Breast epithelium (tissue), 4 donors: ENCODE results near the gene PPP6R1. TPM values are rescaled to one million over a fixed set of nuclear protein-coding genes. Genes with fewer than 3 reads are reported as not detected.

Experiments
- DNase-seq, 2 donors: peaks; one replicate each; pipeline ENCODE4 v3.0.0-alpha.2; 2019; ENCODE audit warnings: low spot score in 2 of 2
- H3K27ac ChIP-seq, 2 donors: fragments of 200-600 bp; sonication (generic) in 1 of 2; one replicate each; pipeline ENCODE4 v1.5.1; 2016 to 2019; ENCODE audit warnings: mild to moderate bottlenecking in 1 of 2
- H3K27me3 ChIP-seq, 2 donors: fragments of 200-600 bp; sonication (generic) in 1 of 2; one replicate each; pipeline versions ENCODE4 v1.5.1 to v1.6.0; 2017 to 2019; ENCODE audit warnings: control low read depth in 1 of 2, mild to moderate bottlenecking in 1 of 2
- H3K36me3 ChIP-seq: fragments of 200-600 bp; one replicate; pipeline ENCODE4 v1.5.1; 2019
- H3K4me1 ChIP-seq, 2 donors: fragments of 200-600 bp; sonication (generic); one replicate each; pipeline ENCODE4 v1.5.1; 2016 to 2019; ENCODE audit warnings: control low read depth in 1 of 2
- H3K4me3 ChIP-seq, 3 donors: fragments of 200-600 bp; sonication (generic); 1 replicate in 2 of 3; 2 replicates in 1 of 3; pipeline ENCODE4 v1.5.1; 2016 to 2019; ENCODE audit warnings: mild to moderate bottlenecking in 3 of 3, moderate library complexity in 2 of 3
- H3K9me3 ChIP-seq, 2 donors: fragments of 200-600 bp; sonication (generic) in 1 of 2; one replicate each; pipeline ENCODE4 v1.5.1; 2016 to 2019; ENCODE audit warnings: control low read depth in 1 of 2
- POLR2A ChIP-seq: fragments of 450-650 bp; IDR thresholded peaks from one replicate; pipeline ENCODE4 v1.6.1; 2016; ENCODE audit warnings: antibody characterized with exemption, mild to moderate bottlenecking, moderate library complexity
- POLR2AphosphoS5 ChIP-seq, 3 donors: sonication (generic); formaldehyde crosslinking; IDR thresholded peaks; one replicate each; pipeline ENCODE4 v1.6.1; 2017; ENCODE audit warnings: antibody characterized with exemption in 3 of 3
- intact Hi-C: fragments of 100-400 bp; cut with DNase I; formaldehyde crosslinking; loops from one replicate; pipeline ENCODE4 v1.15.1; 2023; ENCODE audit warnings: low total_unique reads
- total RNA-seq, 3 donors: library from RNA; depleted of rRNA; stranded (reverse); fragments of >200 nt; gene quantifications; one replicate each; pipeline ENCODE4 v1.1.0, GENCODE V29; 2016
- TF ChIP-seq, protein P1 (sequence below), 3 donors: fragments of 450-650 bp; IDR thresholded peaks; one replicate each; pipeline ENCODE4 v1.5.1; 2016 to 2017; ENCODE audit warnings: antibody characterized with exemption in 3 of 3, mild to moderate bottlenecking in 3 of 3, moderate library complexity in 3 of 3

The PPP6R1 gene
- total RNA-seq, 3 donors from 2014 or later: 23.8 to 31.5 (median 28.2) TPM

DNA sequence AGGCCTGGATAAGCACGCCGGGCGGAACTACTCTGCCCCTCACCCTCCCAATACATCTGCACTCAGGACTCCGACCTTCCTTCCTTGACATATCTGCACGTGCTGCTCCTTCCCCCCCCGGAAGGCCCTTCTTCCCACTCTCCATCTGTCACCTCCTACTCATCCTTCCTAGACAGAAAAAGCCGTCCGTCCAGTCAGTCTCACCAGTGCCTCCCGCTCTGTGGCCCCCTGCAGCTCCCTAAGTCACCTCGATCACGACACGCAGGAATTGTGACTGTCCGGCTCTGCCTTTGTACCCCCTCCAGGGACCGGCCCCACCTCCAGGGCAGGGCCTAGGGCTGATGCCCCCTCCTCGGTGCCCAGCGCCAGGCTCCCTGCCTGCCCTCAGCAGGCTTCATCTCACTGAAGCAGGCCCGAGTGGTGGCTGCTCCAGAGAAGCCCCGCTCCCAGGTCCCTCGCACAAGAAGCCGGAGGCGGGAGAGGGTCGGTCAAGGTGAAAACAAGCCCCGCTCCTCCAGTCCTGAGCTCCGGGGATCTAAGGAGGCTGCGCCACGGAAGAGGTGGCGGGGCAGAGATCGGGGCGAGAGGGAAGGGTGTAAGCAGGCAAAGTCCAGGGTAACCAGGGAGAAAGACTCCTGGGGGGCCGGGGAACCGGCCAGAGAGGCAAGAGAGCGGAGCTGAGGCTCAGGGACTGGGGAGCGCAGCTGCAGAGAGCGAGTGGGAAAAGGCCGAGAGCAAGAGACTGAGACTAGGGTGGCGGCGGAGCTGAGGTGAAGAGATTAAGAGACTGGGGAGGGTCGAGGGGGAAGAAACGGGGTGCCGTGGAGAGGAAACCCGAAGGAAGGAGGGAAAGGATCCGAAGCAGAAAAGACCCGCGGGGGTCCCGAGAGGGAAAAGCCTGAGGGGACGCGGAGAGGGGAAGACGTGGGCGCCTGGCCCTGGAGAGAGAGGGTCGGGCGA lies 1.1 kb downstream of the PPP6R1 start:
- intact Hi-C loops: no loop called here
- Histone ChIP-seq H3K36me3 (no peaks in the 10 kb centered on the region), H3K9me3 (no peaks in the 10 kb centered on the region), H3K4me1 (peaks cover 6 to 9% of the 10 kb centered on the region in 2 donors), H3K4me3 (peak overlapping the region; percentile 87 to 93 (median 91)), H3K27me3 (no peaks in the 10 kb centered on the region), H3K27ac (peak overlapping the region; percentile 83 to 93)
- TF ChIP-seq POLR2AphosphoS5 (IDR thresholded peaks at IDR 0.05) (no peak), POLR2A (no peak)
- TF ChIP-seq, protein P1, sequence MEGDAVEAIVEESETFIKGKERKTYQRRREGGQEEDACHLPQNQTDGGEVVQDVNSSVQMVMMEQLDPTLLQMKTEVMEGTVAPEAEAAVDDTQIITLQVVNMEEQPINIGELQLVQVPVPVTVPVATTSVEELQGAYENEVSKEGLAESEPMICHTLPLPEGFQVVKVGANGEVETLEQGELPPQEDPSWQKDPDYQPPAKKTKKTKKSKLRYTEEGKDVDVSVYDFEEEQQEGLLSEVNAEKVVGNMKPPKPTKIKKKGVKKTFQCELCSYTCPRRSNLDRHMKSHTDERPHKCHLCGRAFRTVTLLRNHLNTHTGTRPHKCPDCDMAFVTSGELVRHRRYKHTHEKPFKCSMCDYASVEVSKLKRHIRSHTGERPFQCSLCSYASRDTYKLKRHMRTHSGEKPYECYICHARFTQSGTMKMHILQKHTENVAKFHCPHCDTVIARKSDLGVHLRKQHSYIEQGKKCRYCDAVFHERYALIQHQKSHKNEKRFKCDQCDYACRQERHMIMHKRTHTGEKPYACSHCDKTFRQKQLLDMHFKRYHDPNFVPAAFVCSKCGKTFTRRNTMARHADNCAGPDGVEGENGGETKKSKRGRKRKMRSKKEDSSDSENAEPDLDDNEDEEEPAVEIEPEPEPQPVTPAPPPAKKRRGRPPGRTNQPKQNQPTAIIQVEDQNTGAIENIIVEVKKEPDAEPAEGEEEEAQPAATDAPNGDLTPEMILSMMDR (IDR thresholded peaks at IDR 0.05): no peak
- no peak for DNase-seq

DNA sequence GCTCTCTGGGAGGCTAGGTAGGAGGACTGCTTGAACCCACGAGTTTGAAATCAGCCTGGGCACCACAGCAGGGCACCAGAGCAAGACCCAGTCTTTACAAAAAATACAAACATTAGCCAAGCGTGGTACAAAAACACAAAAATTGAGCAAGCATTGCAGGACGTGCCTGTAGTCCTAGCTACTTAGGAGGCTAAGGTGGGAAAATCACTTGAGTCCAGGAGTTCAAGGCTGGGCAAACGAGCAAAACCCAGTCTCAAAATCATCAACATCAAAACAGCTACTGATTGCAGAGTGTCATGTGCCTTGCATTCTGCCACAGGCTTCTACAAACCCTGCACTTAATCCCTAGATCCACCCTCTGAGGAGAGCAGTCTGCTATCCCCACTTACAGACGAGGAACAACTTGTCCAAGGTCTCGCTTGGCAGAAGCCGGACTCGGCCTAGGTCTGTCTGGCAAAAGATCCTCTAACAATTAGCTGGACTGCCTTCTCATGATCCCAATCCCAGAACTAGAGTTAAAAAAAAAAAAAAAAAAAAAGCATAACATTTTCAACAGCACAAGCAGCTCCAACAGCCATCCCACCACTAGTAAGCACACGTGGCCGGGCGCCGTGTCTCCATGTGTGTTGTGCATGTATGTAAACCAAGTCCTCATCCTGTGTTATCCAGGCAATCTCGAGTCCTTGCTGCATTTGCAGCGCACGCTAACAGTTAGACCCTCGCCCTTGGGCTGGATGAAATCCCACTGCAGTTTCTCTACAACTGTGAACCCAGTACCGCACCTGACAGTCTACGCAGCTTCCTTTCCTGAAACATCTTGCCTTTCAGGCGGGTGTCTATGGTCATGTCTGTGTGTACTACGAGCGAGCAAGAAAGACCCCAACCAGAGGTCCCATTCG lies 2.0 kb downstream of the PPP6R1 start:
- peak overlapping the region; percentile 87 to 93 (median 91) for H3K4me3 ChIP-seq
- intact Hi-C loops: no loop called here

DNA sequence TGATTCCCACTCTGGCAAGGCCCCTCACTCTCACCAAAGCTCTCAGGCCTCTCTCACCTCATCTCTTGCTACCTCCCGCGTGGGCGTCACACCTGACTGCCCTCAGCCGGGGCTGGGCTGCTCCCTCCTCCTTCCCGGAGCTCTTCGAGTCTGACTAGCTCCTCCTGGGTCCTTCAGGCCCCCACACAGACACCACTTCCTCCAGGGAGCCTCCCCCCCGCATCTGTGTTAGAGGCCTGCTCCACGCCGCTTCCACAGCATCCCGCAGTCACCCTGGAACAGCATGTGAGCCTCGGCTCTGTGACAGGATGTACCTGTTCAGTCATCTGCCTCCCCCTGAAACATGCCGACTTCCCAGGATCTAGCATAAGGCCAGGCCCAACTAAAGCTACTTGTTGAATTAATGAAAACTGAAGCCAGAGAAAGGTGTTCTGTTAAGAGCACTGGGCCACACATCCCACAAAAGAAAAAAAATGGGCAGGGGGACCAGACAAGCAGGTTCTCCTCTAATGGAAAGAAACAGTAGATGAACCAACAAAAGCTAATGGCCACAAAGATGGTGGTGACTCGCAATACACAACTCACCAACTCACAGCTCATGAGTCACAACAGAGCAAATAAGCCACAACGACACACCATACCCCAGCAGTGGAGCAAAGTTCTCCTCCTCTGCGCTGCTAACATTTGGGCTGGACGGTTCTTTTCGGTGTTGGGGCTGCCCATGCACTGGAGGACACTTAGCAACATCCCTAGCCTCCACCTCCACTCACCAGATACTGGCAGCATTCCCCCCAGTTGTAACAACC lies 3.0 kb downstream of the PPP6R1 start:
- DNase-seq: no peak
- H3K4me1 ChIP-seq: peaks cover 6 to 9% of the 10 kb centered on the region in 2 donors

More for the DNA sequence above, 2.0 kb downstream of the PPP6R1 start:
- Histone ChIP-seq H3K27me3 (no peaks in the 10 kb centered on the region), H3K36me3 (no peaks in the 10 kb centered on the region), H3K27ac (peak overlapping the region; percentile 35 to 93), H3K9me3 (no peaks in the 10 kb centered on the region), H3K4me1 (peaks cover 6 to 9% of the 10 kb centered on the region in 2 donors)
- DNase-seq: no peak
- TF ChIP-seq POLR2AphosphoS5 (IDR thresholded peaks at IDR 0.05): no peak
- TF ChIP-seq POLR2A: no peak
- TF ChIP-seq, protein P1 (IDR thresholded peaks at IDR 0.05): no peak

DNA sequence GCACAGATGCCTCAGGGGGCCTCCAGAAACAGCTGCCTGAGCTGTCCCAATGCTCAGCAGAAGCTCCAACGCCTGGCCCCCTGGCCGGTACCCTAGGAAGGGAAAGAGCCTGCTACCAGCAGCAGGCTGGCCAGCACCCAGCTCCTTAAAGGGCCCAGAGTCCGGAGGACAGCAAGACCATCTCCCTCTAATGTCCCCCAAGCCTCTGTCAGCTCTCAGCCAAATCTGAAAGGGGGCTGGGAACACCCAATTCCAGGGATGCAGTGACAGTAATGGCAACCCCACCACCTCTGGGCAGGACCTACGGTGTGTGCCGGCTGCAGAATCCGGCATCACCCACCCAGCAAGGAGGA lies 4.2 kb downstream of the PPP6R1 start:
- no peaks in the 10 kb centered on the region for H3K27me3 ChIP-seq
- TF ChIP-seq POLR2A (no peak), POLR2AphosphoS5 (IDR thresholded peaks at IDR 0.05) (no peak)
- TF ChIP-seq, protein P1 (IDR thresholded peaks at IDR 0.05): no peak
- no peaks in the 10 kb centered on the region for H3K36me3 ChIP-seq
- peaks cover 0 to 9% of the 10 kb centered on the region in 2 donors for H3K4me1 ChIP-seq
- intact Hi-C loops: no loop called here
- H3K4me3 ChIP-seq: peak overlapping the region; percentile 19 to 41 (median 20)
- no peaks in the 10 kb centered on the region for H3K9me3 ChIP-seq
- H3K27ac ChIP-seq: peak overlapping the region in 1 of 2 donors; percentile 50
- DNase-seq: no peak

More for the DNA sequence above, 3.0 kb downstream of the PPP6R1 start:
- Histone ChIP-seq H3K4me3 (peak overlapping the region in 2 of 3 donors; percentile 19 to 50), H3K27ac (peak overlapping the region in 1 of 2 donors; percentile 43), H3K27me3 (no peaks in the 10 kb centered on the region), H3K36me3 (no peaks in the 10 kb centered on the region), H3K9me3 (no peaks in the 10 kb centered on the region)
- intact Hi-C loops: no loop called here
- TF ChIP-seq, protein P1 (IDR thresholded peaks at IDR 0.05): no peak
- TF ChIP-seq POLR2A (no peak), POLR2AphosphoS5 (IDR thresholded peaks at IDR 0.05) (no peak)
